WI38 (cell line): ENCODE results near the gene C22orf15.

Source experiments
- H3K4me3 ChIP-seq: 2 replicates; pipeline ENCODE4 v1.5.1; 2011; ENCODE audit warnings: low read depth, mild to moderate bottlenecking, control low read depth, low read length
- CTCF ChIP-seq: IDR thresholded peaks from 2 replicates; pipeline ENCODE4 v1.5.1; 2012; ENCODE audit warnings: low read depth, mild to moderate bottlenecking, control low read depth, low read length

The C22orf15 gene

GRCh38 chr22:23774922-23775436 lies 12.2 kb downstream of the C22orf15 start:
- H3K4me3 ChIP-seq, result no peak overlapping the region
- TF ChIP-seq CTCF, result no peak

GRCh38 chr22:23775779-23776375 lies 13.1 kb downstream of the C22orf15 start:
- no peak overlapping the region for H3K4me3 ChIP-seq
- TF ChIP-seq CTCF, result no peak

GRCh38 chr22:23777776-23778576 lies 15.2 kb downstream of the C22orf15 start:
- TF ChIP-seq CTCF, result no peak
- no peak overlapping the region for H3K4me3 ChIP-seq

- no peak for TF ChIP-seq CTCF
Measured at GRCh38 chr22:23778577-23778900, 15.7 kb downstream of the C22orf15 start.

GRCh38 chr22:23779083-23779482 lies 16.3 kb downstream of the C22orf15 start:
- no peak overlapping the region for H3K4me3 ChIP-seq
- TF ChIP-seq CTCF, result no peak

More at GRCh38 chr22:23778577-23778900, 15.7 kb downstream of the C22orf15 start:
- H3K4me3 ChIP-seq, result no peak overlapping the region

- TF ChIP-seq CTCF, result no peak
- H3K4me3 ChIP-seq, result no peak overlapping the region
Measured at GRCh38 chr22:23779731-23780130, 16.9 kb downstream of the C22orf15 start.

GRCh38 chr22:23780146-23780748 lies 17.5 kb downstream of the C22orf15 start:
- no peak for TF ChIP-seq CTCF
- H3K4me3 ChIP-seq, result no peak overlapping the region
